Fibroblast of lung (primary cell): ENCODE measurements around the gene THAP7.

Experiments used
- CTCF ChIP-seq, 2 donors: IDR thresholded peaks in 1 of 2; conservative IDR thresholded peaks in 1 of 2; 1 replicate in 1 of 2; 2 replicates in 1 of 2; pipeline ENCODE4 v1.5.1; 2011 to 2012; ENCODE audit warnings: low read length in 2 of 2, control low read depth in 1 of 2, inconsistent platforms in 1 of 2, low read depth in 1 of 2, mild to moderate bottlenecking in 1 of 2
- EZH2 ChIP-seq: IDR thresholded peaks from 2 replicates; pipeline ENCODE4 v1.5.1; 2012; ENCODE audit warnings: low read length, control low read depth, mild to moderate bottlenecking; ENCODE audit errors: missing control alignments

- TF ChIP-seq CTCF (conservative IDR thresholded peaks at IDR 0.05 in 1 of 2, IDR thresholded peaks at IDR 0.05 in 1 of 2; ENCODE audit: low read depth in 1 of 2, low read length in 2 of 2) (no peak), EZH2 (no peak)
These were observed 24.1 kb upstream of the THAP7 start for GRCh38 chr22:21025763-21026755.
